GM12878 (cell line): ENCODE results near the gene CADM2.

Experiments used
- CHD2 ChIP-seq: IDR thresholded peaks from 2 replicates; pipeline ENCODE4 v1.6.1; 2011; ENCODE audit warnings: low read depth, low read length, improper control_type of control experiment, borderline replicate concordance
- TF ChIP-seq, protein P1 (sequence below): IDR thresholded peaks from 2 replicates; pipeline ENCODE4 v1.6.1; 2012; ENCODE audit warnings: low read depth, low read length, improper control_type of control experiment

GRCh38 chr3:85481411-85482212 is 522.8 kb downstream of the CADM2 start:
- TF ChIP-seq, protein P1, sequence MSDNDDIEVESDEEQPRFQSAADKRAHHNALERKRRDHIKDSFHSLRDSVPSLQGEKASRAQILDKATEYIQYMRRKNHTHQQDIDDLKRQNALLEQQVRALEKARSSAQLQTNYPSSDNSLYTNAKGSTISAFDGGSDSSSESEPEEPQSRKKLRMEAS: no peak
- no peak for TF ChIP-seq CHD2
